CD14-positive monocyte (primary cell): ENCODE results near the gene FOXM1. TPM values are rescaled to one million over a fixed set of nuclear protein-coding genes. Genes with fewer than 3 reads are reported as not detected.

Experiments
- DNase-seq, 3 donors: peaks; one replicate each; pipeline ENCODE4 v3.0.0-alpha.2; 2011 to 2022
- H2AFZ ChIP-seq: 2 replicates; pipeline ENCODE4 v1.6.0; 2012; ENCODE audit warnings: mild to moderate bottlenecking, low read depth, low read length, inconsistent platforms; ENCODE audit not compliant: insufficient read depth, poor library complexity, severe bottlenecking
- H3K27ac ChIP-seq, 2 donors: 1 replicate in 1 of 2; 2 replicates in 1 of 2; pipeline ENCODE4 v1.5.1; 2012 to 2013; ENCODE audit warnings: low read length in 2 of 2, control low read depth in 1 of 2, inconsistent platforms in 1 of 2, low read depth in 1 of 2, mild to moderate bottlenecking in 1 of 2
- H3K27me3 ChIP-seq, 2 donors: one replicate each; pipeline versions ENCODE4 v1.6.0 to v1.6.1; 2011 to 2013; ENCODE audit warnings: low read length in 2 of 2; ENCODE audit not compliant: control insufficient read depth in 2 of 2, insufficient read depth in 2 of 2
- H3K36me3 ChIP-seq, 2 donors: replicated peaks in 1 of 2; 1 replicate in 1 of 2; 2 replicates in 1 of 2; pipeline versions ENCODE4 v1.5.1 to v1.6.1; 2012 to 2013; ENCODE audit warnings: low read length in 2 of 2, control low read depth in 1 of 2, inconsistent platforms in 1 of 2, mild to moderate bottlenecking in 1 of 2; ENCODE audit not compliant: insufficient read depth in 2 of 2, control insufficient read depth in 1 of 2
- H3K4me1 ChIP-seq, 2 donors: 1 replicate in 1 of 2; 2 replicates in 1 of 2; pipeline versions ENCODE4 v1.5.1 to v1.6.1; 2012 to 2013; ENCODE audit warnings: low read length in 2 of 2, control low read depth in 1 of 2, inconsistent platforms in 1 of 2, mild to moderate bottlenecking in 1 of 2, moderate library complexity in 1 of 2; ENCODE audit not compliant: insufficient read depth in 2 of 2, control insufficient read depth in 1 of 2
- H3K4me2 ChIP-seq: replicated peaks from 2 replicates; pipeline ENCODE3; 2012; ENCODE audit warnings: low read length, moderate library complexity, mild to moderate bottlenecking; ENCODE audit not compliant: poor library complexity, severe bottlenecking; ENCODE audit errors: extremely low read depth
- H3K4me3 ChIP-seq, 3 experiments: fragments of 200-600 bp in 1 of 3; sonication (generic) in 1 of 3; replicated peaks in 1 of 3; 1 replicate in 2 of 3; 2 replicates in 1 of 3; pipeline ENCODE4 v1.5.1; 2011 to 2013; ENCODE audit warnings: low read length in 3 of 3, mild to moderate bottlenecking in 3 of 3, control low read depth in 2 of 3, low read depth in 2 of 3, inconsistent platforms in 1 of 3, moderate library complexity in 1 of 3
- H3K79me2 ChIP-seq: 2 replicates; pipeline ENCODE4 v1.6.0; 2012; ENCODE audit warnings: mild to moderate bottlenecking, control low read depth, inconsistent platforms, low read length, moderate library complexity; ENCODE audit not compliant: insufficient read depth
- H3K9ac ChIP-seq: 2 replicates; pipeline ENCODE4 v1.6.0; 2017; ENCODE audit warnings: low read length, mild to moderate bottlenecking; ENCODE audit not compliant: insufficient read depth, poor library complexity, severe bottlenecking
- H3K9me3 ChIP-seq, 2 donors: replicated peaks in 1 of 2; 1 replicate in 1 of 2; 2 replicates in 1 of 2; pipeline versions ENCODE4 v1.5.1 to v1.6.1; 2012 to 2013; ENCODE audit warnings: low read length in 2 of 2, control low read depth in 1 of 2; ENCODE audit not compliant: control insufficient read depth in 1 of 2, insufficient read depth in 1 of 2
- H4K20me1 ChIP-seq: 2 replicates; pipeline ENCODE4 v1.6.0; 2012; ENCODE audit warnings: mild to moderate bottlenecking, low read length, control low read depth, moderate library complexity; ENCODE audit not compliant: insufficient read depth
- H3K27ac Mint-ChIP-seq, 7 donors: one replicate each; pipeline ENCODE4 v1.8.0; 2020; ENCODE audit warnings: mild to moderate bottlenecking in 7 of 7, mixed read lengths in 7 of 7, moderate library complexity in 6 of 7, inconsistent platforms in 2 of 7
- H3K27me3 Mint-ChIP-seq, 3 donors: one replicate each; pipeline ENCODE4 v1.8.0; 2021 to 2022; ENCODE audit warnings: low read depth in 3 of 3, mild to moderate bottlenecking in 3 of 3, mixed read lengths in 3 of 3, moderate library complexity in 3 of 3, inconsistent platforms in 1 of 3
- H3K36me3 Mint-ChIP-seq, 2 donors: one replicate each; pipeline ENCODE4 v1.8.0; 2020; ENCODE audit warnings: mixed read lengths in 2 of 2, inconsistent platforms in 1 of 2, mild to moderate bottlenecking in 1 of 2
- H3K4me1 Mint-ChIP-seq: one replicate; pipeline ENCODE4 v1.8.0; 2020; ENCODE audit warnings: mild to moderate bottlenecking, mixed read lengths
- H3K4me3 Mint-ChIP-seq, 2 donors: one replicate each; pipeline ENCODE4 v1.8.0; 2020; ENCODE audit warnings: mild to moderate bottlenecking in 2 of 2, mixed read lengths in 2 of 2, moderate library complexity in 1 of 2
- H3K9me3 Mint-ChIP-seq, 7 donors: one replicate each; pipeline ENCODE4 v1.8.0; 2020 to 2022; ENCODE audit warnings: mixed read lengths in 7 of 7, mild to moderate bottlenecking in 6 of 7, moderate library complexity in 6 of 7, inconsistent platforms in 2 of 7
- WGBS: methylation state at CpG from one replicate; pipeline ENCODE4 v1.1.5; 2013; ENCODE audit warnings: missing lambda C conversion rate; ENCODE audit not compliant: insufficient coverage; 5-methylcytosine and 5-hydroxymethylcytosine counted together
- intact Hi-C, 2 donors: fragments of 100-400 bp; cut with micrococcal nuclease; formaldehyde crosslinking; loops; one replicate each; pipeline versions ENCODE4 v1.15.0 to v1.15.1; 2023
- polyA plus RNA-seq, 3 donors: library from polyadenylated mRNA; depleted of rRNA in 1 of 3; unstranded in 2 of 3; stranded (reverse) in 1 of 3; fragments of 300-500 nt in 2 of 3; fragments of >200 nt in 1 of 3; fragmentation: Illumina TruSeq in 2 of 3; gene quantifications; 1 replicate in 2 of 3; 2 replicates in 1 of 3; pipeline ENCODE4 v1.2.3, GENCODE V29; 2012 to 2021
- TF ChIP-seq, protein P1 (sequence below): fragments of 200-600 bp; IDR thresholded peaks from one replicate; pipeline ENCODE4 v1.8.0; 2022; ENCODE audit warnings: antibody characterized with exemption, mild to moderate bottlenecking

The FOXM1 gene
- polyA plus RNA-seq, 3 donors, result 0.03 TPM; not detected in 2

DNA sequence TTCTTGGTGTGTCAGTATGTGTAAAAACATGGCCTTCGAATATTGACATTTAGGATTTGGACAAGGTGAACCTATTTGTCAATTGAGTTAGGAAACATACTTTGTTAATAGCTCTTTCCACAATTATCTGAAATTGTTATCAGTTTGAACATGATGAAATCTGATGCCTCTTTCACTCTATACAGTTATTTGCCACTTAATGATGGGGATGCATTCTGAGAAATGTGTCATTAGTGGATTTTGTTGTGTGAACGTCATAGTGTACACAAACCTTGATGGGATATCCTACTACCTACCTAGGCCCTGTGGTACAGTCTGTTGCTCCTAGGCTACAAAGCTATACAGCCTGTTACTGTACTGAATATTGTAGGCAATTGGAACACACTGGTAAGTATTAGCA is 18.5 kb upstream of the FOXM1 start:
- Mint-ChIP-seq H3K4me1 (peaks cover 5% of the 10 kb centered on the region), H3K27ac (no peak overlapping the region), H3K9me3 (no peaks in the 10 kb centered on the region), H3K4me3 (no peak overlapping the region), H3K36me3 (no peaks in the 10 kb centered on the region), H3K27me3 (peaks cover 4 to 13% (median 11%) of the 10 kb centered on the region in 3 donors)
- TF ChIP-seq, protein P1, sequence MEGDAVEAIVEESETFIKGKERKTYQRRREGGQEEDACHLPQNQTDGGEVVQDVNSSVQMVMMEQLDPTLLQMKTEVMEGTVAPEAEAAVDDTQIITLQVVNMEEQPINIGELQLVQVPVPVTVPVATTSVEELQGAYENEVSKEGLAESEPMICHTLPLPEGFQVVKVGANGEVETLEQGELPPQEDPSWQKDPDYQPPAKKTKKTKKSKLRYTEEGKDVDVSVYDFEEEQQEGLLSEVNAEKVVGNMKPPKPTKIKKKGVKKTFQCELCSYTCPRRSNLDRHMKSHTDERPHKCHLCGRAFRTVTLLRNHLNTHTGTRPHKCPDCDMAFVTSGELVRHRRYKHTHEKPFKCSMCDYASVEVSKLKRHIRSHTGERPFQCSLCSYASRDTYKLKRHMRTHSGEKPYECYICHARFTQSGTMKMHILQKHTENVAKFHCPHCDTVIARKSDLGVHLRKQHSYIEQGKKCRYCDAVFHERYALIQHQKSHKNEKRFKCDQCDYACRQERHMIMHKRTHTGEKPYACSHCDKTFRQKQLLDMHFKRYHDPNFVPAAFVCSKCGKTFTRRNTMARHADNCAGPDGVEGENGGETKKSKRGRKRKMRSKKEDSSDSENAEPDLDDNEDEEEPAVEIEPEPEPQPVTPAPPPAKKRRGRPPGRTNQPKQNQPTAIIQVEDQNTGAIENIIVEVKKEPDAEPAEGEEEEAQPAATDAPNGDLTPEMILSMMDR, result no peak
- no CpG with 5 or more reads among the region's 2 CpGs for WGBS
- H3K4me3 ChIP-seq, result no peak overlapping the region
- no peak overlapping the region for H3K27ac ChIP-seq
- H3K79me2 ChIP-seq, result no peaks in the 10 kb centered on the region
- no peaks in the 10 kb centered on the region for H4K20me1 ChIP-seq
- no peak for DNase-seq
- intact Hi-C loops, result no loop called here
- peaks cover 0 to 4% of the 10 kb centered on the region in 2 donors for H3K27me3 ChIP-seq
- no peak overlapping the region for H3K4me2 ChIP-seq
- H2AFZ ChIP-seq, result no peak overlapping the region
- no peak overlapping the region for H3K9ac ChIP-seq
- no peaks in the 10 kb centered on the region for H3K36me3 ChIP-seq
- H3K9me3 ChIP-seq, result no peaks in the 10 kb centered on the region
- H3K4me1 ChIP-seq, result peaks cover 7 to 11% of the 10 kb centered on the region in 2 donors

DNA sequence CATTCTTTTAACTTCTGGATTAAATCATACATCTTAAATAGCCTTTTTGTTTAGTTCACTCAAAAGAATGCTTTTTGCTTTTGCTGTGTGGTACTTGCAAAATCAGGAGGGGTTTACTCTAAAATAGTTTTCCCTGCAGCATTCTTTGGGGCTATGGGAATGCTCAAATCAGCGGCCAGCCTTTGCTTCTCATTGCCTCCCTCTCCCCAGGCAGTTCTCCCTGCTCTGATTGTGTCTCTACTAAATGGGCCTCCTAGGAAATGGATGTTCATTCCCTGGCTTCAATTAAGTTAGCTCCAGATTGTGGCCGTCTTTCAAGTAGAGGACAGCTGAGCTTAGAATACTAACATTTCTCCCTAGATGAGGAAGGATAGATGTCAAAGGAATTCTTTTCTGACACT is 18.1 kb upstream of the FOXM1 start:
- H3K4me3 Mint-ChIP-seq, result no peak overlapping the region
- H3K79me2 ChIP-seq, result no peaks in the 10 kb centered on the region
- no peak overlapping the region for H3K4me2 ChIP-seq
- H3K27ac ChIP-seq, result no peak overlapping the region
- no peak overlapping the region for H3K9ac ChIP-seq
- no peaks in the 10 kb centered on the region for H4K20me1 ChIP-seq
- H3K9me3 Mint-ChIP-seq, result no peaks in the 10 kb centered on the region
- H3K27me3 ChIP-seq, result peaks cover 0 to 4% of the 10 kb centered on the region in 2 donors
- no peak overlapping the region for H3K4me3 ChIP-seq
- whole genome bisulfite sequencing, result no CpG with 5 or more reads among the region's 2 CpGs
- TF ChIP-seq, protein P1, result no peak
- peaks cover 9% of the 10 kb centered on the region for H3K4me1 Mint-ChIP-seq
- H3K36me3 ChIP-seq, result no peaks in the 10 kb centered on the region
- peaks cover 10 to 15% of the 10 kb centered on the region in 2 donors for H3K4me1 ChIP-seq
- H3K36me3 Mint-ChIP-seq, result no peaks in the 10 kb centered on the region
- H3K9me3 ChIP-seq, result no peaks in the 10 kb centered on the region
- no peak for DNase-seq
- H3K27me3 Mint-ChIP-seq, result peaks cover 4 to 13% (median 11%) of the 10 kb centered on the region in 3 donors
- no peak overlapping the region for H2AFZ ChIP-seq
- no peak overlapping the region for H3K27ac Mint-ChIP-seq
- intact Hi-C loops, result no loop called here
